NCI-H146 treated with DMSO at 0.1 percent for 48 hours (cell line): Measurements from ENCODE around the gene NOL4L.

Experiments
- DNase-seq: peaks from one replicate; lab custom pipeline; 2025; ENCODE audit not compliant: unreplicated experiment; lab: John Stamatoyannopoulos, UW

The NOL4L gene

DNA sequence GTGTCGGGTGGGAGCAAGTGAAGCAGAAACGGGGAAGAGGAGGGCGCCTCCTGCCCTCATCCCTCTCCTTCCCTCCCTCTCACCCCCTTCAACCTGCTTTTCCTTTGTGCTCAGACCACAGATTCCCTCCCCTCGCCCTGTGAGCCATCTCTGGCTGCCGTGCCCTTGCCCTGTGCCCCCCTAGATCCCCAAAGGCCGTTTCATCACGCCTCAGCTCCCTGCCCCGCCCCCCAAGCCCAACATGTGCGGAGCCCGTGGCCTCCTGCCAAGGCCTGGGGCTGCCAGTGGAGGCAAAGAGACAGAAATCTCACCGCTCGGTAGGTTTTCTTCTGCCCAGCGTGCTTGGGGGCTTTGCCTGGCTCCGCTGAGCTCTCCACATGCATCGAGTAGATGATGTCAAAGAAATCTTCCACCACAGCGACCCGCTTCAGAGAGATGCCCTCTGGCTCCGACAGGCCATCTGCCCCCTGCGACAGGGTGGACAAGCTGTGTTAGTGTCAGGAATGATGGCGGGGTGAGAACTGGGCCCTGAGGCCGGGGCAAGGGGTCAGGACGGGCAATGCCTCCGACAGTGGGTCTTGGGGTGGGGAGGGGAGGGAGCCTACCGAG lies 57.6 kb downstream of the NOL4L start:
- no peak for DNase-seq

DNA sequence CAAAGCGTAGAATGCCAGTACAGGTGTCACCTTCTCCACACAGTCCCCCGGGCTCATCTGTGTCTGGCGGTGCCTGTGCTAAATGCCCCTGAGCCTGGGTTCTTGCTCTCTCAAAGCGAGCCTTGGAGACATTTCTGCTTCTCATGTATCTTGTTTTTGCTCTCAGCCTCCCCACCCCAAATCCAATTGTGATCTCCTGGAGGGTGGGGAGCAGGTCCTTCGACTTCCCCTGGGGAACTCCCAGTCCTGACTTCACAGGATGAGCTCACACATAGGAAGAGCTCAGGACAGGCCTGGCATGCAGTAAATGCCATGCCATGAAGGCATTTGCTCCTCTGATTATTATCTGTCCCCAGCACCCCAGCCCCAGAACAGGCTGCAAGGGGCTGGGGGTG lies 58.1 kb downstream of the NOL4L start:
- no peak for DNase-seq

DNA sequence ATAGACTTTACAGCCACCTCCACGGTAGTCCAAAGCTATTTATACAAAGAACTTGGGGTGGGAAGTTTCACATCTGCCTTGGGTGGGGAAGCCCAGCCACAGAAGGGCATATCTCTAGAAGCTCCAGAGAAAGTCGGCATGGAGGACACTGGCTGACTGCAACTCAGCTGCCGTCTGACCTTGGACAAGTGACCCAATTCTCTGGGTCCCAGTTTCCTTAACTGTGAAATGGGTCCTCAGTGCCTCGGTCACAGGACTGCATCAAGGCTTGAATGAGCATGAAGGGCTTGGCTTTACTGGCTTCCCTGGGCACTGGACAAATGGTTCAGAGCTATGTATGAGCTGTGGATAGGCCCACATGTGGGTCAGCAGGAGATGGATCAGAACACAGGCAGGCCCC lies 58.6 kb downstream of the NOL4L start:
- no peak for DNase-seq

DNA sequence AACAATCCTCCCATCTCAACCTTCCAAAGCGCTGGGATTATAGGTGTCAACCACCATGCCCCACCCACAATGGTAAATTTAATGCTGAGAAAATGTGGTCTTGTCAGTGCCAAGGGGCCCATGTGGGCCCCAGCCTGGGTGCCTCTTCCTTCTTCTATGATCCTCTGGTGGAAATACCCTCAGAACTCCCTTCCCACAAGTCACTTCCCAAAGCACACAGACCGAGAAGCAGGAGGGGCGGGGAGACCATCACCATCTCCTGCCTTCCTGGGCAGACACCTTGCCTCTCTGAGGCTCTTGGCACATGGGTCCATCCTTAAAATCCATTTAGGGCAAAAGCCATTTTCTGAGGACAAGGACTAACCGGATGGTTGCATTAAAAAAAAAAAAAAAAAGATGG lies 59.0 kb downstream of the NOL4L start:
- no peak for DNase-seq

DNA sequence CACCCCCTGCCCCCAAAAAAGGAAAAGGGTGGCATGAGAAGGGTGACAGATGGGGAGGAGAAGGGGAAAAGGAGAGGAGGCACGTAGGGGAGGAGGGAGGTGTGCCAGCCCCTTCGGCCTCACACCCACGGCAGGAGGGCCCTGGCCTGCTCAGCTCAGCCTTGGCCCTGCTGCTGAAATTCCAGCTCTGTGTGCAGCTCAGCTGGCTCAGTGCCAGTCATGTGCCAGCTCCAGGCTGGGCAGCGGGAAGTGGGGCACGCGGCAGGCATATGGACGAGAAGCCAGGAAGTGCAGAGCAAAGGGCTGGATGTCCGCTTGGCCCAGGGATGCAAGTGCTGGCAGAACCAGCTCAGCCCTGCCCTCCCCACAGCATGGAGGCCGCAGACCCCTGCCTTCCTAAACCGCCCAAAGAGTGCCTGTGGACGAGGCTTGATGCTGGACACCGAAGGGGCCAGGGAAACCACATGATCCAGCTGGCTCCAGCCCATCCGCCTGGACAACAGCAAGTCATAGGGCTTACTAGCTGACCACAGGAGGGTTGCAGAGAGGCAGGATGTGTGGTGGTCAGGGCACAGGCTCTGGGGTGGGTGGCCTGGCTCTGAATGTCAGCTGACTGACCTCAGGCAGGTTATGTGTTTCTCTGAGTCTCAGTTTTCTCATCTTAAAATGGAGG lies 60.2 kb downstream of the NOL4L start:
- DNase-seq = no peak

DNA sequence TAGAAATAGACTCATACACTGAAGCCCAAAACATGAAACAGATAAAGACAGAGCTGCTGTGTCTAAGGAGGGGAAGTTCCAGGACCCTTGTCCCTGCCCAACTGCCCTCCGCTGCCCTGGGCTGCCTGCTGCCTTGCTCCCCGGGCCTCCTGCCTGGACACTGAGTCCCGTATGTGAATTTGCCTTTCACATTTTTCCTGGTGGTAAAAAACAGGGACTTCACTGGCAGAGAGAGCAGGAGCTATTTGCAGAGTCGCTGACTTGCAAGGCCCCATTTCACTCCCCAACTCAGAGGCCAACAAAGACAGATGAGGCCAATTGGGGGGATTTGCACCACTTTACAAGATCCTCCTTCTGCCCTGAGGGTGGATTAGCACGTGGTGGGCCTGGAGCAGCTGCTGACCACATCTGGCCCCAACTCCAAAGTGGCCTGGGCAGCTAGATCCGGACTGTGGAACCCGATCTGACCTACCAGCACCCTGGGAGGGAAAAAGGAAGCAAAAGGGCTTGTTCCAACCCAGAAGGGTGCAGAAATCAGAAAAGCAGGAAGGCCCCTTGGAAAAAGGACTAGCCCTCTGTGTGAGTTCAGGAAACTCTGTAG lies 61.4 kb downstream of the NOL4L start:
- no peak for DNase-seq

DNA sequence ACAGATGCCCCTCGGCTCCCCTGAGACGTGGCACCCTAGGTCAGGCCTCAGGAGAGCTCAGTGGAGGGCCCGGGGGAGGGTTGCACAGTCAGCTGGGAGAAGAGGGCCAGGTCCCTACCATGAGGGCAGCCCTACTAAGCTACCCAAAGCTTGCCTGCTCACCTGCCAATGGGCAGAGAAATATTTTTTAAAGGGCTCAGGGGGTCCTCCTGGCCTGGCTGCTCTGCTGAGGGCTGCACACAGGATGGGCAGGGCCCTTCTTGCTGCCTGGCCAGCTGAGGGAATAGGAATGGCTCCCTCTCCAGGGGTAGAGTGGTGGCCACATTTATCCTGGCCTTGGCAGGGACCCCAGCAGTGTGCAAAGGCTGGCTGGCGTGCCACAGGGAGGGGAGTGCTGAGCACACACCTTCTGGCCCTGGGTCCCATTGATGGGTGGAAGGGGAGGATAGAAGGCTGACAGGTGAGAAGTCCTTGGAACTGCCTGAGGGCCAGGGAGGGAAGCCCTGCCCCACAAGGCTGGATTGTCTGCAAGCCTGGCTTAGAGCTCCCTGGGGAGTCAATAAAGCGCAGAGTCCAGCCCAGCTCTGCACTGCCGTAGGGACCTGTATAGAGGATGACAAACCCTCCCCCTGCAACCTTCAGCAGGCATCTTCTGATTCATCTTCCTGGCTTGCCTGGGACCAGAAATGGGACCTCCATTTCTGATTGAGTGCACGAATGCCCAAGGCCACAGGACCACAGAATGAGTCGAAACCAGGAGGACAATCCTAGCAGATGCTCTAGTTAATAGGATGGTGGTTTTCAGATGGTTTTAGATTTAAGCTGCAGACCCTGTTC lies 62.1 kb downstream of the NOL4L start:
- peak; percentile 32 for DNase-seq

DNA sequence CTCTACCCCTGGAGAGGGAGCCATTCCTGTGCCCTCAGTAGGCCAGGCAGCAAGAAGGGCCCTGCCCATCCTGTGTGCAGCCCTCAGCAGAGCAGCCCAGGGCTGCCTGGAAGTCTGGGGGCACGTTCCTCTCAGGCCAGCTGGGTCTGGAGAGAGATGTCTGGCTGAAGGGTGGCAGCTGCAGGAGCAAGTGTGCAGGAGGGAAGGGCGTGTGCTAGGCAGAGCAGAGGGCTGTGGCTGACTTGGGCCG lies 62.7 kb downstream of the NOL4L start:
- no peak for DNase-seq

DNA sequence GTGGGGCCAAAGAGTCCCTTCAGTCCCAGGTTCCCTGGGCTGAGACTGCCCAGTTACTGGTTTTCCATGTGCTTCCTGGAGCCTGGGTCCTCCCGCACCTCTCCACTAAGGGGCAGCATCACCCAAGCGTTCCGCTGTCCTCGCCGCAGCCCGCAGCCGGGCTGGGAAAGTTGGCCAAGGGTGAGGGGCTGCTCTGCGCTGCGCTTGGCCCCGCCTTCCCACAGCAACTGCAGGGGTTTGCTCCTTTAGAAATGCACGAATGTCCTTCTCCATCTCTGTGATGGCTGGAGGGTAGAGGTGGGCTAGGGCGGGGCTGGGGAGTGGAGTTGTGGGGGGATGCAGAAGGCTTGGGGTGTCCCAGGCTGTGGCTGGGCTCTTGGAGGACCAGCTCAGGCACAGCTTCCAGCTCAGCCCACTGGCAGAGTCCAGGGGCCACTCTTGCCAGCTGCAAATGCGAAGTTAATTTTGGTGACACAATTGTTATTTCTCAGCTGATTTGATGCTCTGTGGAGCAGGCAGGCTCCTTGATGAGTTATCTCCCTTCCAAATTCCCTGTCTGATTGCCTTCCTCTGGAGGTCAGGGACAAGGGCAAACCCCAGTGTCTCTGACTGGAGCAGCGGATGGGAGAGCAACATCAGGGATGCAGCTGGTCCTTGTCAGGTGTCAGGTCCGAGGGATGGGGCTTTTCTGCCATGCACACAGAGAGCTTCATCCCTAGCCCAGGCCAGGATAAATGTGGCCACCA lies 63.2 kb downstream of the NOL4L start:
- DNase-seq = peak; percentile 64

DNA sequence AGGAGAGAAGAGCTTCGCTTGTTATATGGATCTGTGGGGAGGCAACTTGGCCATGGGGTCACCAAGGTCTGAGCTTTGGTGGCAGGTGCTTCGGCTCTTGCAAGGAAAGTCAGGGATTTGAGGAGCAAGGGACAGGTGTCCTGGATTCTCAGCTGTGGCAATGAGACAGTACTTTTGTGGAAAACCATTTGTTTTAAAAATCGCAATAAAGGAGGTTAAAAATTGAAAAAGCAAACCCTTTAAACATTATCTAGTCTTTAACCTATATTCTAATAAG lies 64.3 kb downstream of the NOL4L start:
- DNase-seq = no peak

DNA sequence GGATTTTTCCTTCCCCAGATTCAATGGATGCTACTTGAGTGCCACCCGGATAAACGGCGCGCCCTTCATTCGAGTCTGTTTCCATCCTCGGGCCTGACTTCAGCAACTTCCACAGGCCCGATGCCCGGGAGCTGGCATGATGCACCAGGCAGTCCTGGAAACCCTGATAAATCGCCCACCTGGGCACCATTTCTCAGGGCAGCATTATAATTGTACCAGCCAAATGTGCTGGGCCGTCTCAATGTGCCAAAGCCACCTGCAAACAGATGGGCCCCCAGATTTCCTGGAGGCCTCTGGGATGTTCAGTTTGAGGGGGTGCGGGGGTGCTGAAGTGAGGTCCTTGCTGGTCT lies 65.8 kb downstream of the NOL4L start:
- no peak for DNase-seq

DNA sequence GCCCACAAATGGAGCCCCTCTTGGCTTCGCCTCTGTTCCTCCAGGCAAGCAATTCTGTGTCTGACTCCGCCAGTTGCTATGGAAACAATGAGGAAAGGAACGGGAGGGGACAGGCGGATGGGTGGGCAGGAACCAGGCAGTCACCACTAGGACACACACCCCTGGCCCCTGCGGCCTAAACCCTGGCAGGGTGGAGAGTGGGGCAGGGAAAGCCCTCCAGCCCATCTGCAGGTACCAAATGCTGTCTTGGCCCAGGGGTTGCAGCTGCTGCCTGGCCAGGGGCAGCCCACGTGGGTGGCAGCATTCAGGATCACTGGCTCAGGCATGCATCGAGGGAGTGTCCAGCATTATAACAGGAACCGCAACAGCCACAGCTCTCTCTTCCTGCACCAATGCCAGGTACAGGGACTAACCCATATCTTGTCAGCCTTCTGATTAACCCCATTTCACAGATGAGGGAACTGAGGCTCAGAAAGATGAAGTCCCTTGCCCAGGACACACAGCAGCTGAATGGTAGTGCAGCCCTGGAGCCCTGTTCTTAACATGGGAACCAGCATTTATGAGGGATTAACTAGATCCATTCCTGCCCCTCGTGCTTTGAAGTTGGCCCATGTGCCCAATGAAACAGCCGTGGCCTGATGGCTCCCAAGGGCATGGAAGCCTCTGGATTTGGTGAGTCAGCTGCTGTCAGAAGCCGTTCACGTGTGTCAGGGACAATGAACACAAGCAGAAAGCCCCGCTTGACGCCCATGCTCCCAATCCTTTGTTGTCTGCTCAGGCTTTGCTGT lies 66.3 kb downstream of the NOL4L start:
- no peak for DNase-seq

DNA sequence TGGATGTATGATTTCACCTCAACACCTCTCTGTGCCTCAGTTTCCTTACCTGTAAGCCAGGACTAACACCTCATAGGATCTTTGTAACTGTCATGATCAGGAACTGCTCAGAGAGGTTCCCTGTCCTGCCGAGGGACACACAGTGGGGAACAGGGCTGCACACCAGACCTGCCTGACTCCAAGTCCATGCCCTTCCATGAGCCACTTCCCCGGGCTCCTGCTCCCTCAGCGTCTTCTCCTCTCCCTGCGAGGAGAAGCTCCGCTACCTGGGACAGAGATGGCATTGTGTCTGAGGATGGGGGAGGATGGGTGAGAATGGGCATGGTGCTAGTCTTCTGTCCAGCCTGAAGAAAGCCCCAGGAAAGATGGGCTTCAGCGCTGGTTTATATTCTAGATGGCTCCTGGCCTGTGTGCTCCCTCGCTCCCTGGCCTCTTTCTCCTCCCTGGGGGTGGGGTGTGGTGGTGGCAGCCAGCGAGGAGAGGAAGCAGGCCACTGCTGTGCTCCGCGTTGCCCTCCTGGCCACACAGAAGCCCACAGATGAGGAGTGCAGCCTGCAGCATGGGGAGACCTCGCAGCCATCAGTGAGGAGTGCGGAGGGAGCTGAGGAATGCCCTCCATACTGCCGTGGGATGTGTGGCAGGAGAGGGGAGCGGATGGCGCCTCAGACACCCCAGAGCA lies 67.1 kb downstream of the NOL4L start:
- no peak for DNase-seq

DNA sequence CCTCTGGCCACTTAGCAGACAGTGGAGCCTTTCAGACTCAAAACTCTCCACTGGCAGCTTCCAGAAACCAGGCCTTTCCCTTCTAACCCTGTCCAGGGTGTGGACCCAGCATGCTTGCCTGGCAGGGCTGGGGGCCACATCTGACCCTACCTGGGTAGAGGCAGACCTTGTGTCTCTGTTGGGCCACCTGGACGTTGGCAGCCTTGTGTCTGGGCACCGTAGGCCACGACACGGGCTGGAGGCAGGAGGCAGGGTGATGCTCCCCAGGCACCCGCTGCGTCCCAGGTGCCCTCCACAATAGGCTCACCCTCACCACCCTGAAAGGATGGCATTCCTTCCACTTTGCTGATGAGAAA lies 67.6 kb downstream of the NOL4L start:
- no peak for DNase-seq

DNA sequence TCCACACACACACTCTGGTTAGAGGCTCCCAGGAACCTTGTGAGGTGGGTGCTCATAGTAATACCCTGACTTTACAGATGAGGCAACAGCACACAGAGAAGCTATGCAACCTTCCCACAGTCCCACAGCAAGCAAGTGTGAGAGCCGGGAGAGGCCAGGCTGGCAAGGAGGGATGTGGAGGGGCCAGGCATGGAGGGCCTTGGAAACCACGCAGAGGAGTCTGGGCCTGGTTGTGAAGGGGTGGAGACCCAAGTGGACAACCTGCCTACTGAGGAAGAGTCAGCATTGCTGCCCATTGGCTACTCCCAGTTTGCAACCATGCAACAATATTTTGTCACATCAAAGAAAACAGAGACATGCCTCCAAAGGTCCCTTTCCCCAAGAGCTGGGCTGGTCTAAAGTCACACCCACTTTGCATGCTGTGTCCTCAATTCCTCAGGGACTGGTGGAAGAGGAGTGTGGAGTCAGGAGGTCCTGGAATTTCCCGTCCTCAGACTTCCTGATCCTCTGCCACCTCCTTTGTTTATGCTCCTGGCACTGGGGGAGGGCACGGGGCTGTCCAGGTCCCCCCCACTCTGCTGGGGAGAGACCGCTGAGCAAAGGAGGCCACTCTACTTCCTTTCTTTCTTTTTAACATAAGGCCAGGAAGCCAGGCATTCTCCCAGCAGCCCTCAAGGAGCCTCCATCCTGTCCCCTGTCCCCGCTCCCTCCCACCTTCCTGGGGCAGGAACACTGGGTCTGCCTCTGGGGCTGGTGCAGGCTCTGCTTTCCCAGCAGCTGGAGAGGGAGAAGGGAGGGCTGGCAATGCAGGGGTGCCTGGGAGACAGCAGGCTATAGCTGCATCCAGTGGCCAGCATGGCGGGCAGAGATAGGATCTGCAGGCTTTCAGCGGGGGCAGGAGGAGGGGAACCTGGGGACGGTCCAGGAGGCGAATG lies 68.3 kb downstream of the NOL4L start:
- DNase-seq = no peak

DNA sequence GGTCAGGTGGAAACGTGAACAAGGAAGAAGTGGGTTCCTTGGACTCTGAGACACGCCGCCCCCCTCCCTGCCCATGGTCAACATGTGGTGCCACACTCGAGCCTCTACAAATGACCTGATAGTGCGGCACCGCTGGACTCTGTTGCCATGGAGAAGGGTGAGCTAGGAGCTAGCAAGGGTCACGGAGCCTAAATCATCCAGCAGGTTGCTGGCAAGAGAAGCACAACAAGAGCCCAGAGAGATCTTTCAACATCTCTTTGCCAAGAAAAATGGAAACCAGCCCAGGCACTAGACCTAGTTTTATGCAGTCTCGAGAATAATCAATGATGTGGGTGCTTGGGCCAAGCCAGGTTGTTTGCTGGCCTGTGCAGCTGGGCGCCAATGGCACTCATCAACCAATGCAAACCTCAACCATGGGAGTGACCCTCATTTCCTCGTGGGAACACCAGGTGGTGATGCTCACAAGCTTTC lies 69.5 kb downstream of the NOL4L start:
- DNase-seq = no peak

DNA sequence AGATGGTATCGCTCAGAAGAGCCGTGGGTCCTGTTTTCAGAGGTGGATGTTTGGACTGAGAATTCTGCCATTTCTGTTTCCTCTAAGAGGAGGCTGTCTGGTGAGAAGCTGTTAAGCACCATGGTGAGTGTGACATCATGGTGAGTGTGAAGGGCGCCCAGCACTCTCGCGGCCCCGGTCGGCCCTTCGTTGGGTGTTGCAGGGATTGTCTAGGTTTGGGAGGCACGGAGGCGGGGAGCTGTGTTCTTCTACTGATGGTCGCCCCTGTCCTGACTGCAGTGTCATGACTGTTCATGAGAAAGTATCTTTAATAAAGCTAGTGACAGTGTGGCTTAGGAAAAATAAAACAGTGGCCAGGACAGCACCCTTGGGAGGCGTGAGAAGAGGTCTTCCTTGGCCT lies 70.4 kb downstream of the NOL4L start:
- DNase-seq = no peak

DNA sequence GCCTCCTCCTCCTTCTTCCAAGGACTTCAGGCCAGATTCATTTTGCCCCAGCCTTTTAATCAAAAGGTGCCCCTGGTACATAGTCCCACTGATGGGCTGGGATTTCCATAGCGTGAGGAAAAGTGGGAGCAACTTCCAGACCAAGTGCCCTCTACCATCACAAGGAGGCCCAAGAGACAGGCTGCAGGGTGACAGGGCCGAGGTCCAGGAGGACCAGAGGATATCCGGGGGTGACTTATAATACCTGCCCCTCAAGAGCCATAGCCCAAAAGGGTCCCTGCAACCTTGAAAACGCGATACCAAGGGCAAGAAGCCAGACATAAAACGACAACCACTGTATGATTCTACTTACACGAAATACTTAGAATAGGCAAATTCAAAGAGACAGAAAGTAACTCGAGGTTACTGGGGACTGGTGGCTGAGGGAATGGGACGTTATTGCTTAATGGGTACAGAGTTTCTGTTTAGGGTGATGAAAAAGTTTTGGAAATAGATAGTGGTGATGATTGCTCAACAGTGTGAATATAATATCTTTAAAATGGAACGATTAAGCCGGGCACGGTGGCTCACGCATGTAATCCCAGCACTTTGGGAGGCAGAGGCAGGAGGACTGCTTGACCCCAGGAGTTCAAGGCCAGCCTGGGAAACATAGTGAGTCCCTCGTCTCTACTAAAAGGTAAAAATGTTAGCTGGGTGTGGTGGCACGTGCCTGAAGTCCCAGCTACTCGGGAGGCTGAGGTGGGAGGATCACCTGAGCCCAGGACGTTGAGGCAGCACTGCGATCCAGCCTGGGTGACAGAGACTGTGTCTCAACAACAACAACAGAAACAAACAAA lies 71.9 kb downstream of the NOL4L start:
- no peak for DNase-seq

DNA sequence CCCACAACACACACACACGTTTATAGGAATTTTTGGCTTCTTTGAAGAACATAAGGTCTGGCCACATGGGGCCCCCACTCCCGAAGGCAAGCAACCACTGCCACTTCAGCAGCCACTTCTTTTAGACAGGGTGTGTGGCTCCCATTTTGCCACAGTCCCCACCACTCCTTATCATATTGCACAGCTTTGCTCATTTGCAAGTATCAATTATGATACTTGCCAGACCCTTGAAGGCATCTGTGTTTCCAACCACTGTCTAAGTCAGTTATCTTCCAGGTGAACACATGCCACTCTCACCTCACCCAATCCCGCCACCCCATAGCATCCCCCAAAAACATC lies 73.1 kb downstream of the NOL4L start:
- DNase-seq = no peak
